Left ventricle myocardium inferior (tissue), 1 donor: ENCODE data around the gene POU3F4. TPM values are rescaled to one million over a fixed set of nuclear protein-coding genes. Genes with fewer than 3 reads are reported as not detected.

Experiments
- DNase-seq: peaks from one replicate; pipeline ENCODE4 v3.0.0-alpha.2; 2020
- H3K27ac ChIP-seq: fragments of 200-600 bp; replicated peaks from 2 replicates; pipeline ENCODE4 v1.8.0; 2021
- H3K27me3 ChIP-seq: fragments of 200-600 bp; 2 replicates; pipeline ENCODE4 v1.8.0; 2021; ENCODE audit warnings: low read depth
- H3K36me3 ChIP-seq: fragments of 200-600 bp; 2 replicates; pipeline ENCODE4 v1.8.0; 2021
- H3K4me1 ChIP-seq: fragments of 200-600 bp; 2 replicates; pipeline ENCODE4 v1.8.0; 2021
- H3K4me3 ChIP-seq: fragments of 200-600 bp; 2 replicates; pipeline ENCODE4 v1.8.0; 2021; ENCODE audit warnings: mild to moderate bottlenecking, moderate library complexity
- H3K9me3 ChIP-seq: fragments of 200-600 bp; replicated peaks from 2 replicates; pipeline ENCODE4 v1.8.0; 2021
- CTCF ChIP-seq: fragments of 200-600 bp; IDR thresholded peaks from 2 replicates; pipeline ENCODE4 v1.8.0; 2021; ENCODE audit warnings: antibody characterized with exemption, mild to moderate bottlenecking, borderline replicate concordance
- intact Hi-C: fragments of 100-400 bp; cut with micrococcal nuclease; formaldehyde crosslinking; loops from one replicate; pipeline ENCODE4 v1.11.0; 2022
- total RNA-seq: library from RNA; stranded (reverse); fragmentation: NEBNext Ultra II Directional; extraction: Animal tissue kit (Norgen Biotek cat#: 25700); gene quantifications from one replicate; pipeline ENCODE4 v1.2.1, GENCODE V29; 2021
- donor health status: DM: no; HTN: yes; CAD: no; lungs with severe emphysema.

POU3F4 gene
- total RNA-seq, 1 donor from 2014 or later: not detected

GRCh38 chrX:83512111-83512510, 4.0 kb downstream of the POU3F4 start:
- no peaks in the 10 kb centered on the region for H3K36me3 ChIP-seq
- no peak for DNase-seq
- no peaks in the 10 kb centered on the region for H3K9me3 ChIP-seq
- H3K27ac ChIP-seq: no peak overlapping the region
- intact Hi-C loops: no loop called here
- no peaks in the 10 kb centered on the region for H3K4me1 ChIP-seq
- H3K4me3 ChIP-seq: no peak overlapping the region
- TF ChIP-seq CTCF: no peak
- peaks cover 67% of the 10 kb centered on the region for H3K27me3 ChIP-seq

- Histone ChIP-seq H3K4me1 (no peaks in the 10 kb centered on the region), H3K27me3 (peaks cover 23% of the 10 kb centered on the region), H3K9me3 (no peaks in the 10 kb centered on the region), H3K36me3 (no peaks in the 10 kb centered on the region), H3K27ac (no peak overlapping the region), H3K4me3 (no peak overlapping the region)
- DNase-seq: no peak
- intact Hi-C loops: no loop called here
- TF ChIP-seq CTCF: no peak
Measured at GRCh38 chrX:83516597-83516996, 8.5 kb downstream of the POU3F4 start.

GRCh38 chrX:83521905-83522304, 13.8 kb downstream of the POU3F4 start:
- H3K36me3 ChIP-seq: no peaks in the 10 kb centered on the region
- H3K9me3 ChIP-seq: no peaks in the 10 kb centered on the region
- no peaks in the 10 kb centered on the region for H3K4me1 ChIP-seq
- no peak for DNase-seq
- H3K27me3 ChIP-seq: no peaks in the 10 kb centered on the region
- intact Hi-C loops: no loop called here
- no peak overlapping the region for H3K4me3 ChIP-seq
- no peak for TF ChIP-seq CTCF
- no peak overlapping the region for H3K27ac ChIP-seq

GRCh38 chrX:83529950-83530349, 21.9 kb downstream of the POU3F4 start:
- H3K4me3 ChIP-seq: no peak overlapping the region
- no peak overlapping the region for H3K27ac ChIP-seq
- intact Hi-C loops: no loop called here
- no peaks in the 10 kb centered on the region for H3K36me3 ChIP-seq
- H3K4me1 ChIP-seq: no peaks in the 10 kb centered on the region
- no peaks in the 10 kb centered on the region for H3K27me3 ChIP-seq
- no peaks in the 10 kb centered on the region for H3K9me3 ChIP-seq
- DNase-seq: no peak
- no peak for TF ChIP-seq CTCF

GRCh38 chrX:83535417-83536196, 27.5 kb downstream of the POU3F4 start:
- Histone ChIP-seq H3K9me3 (no peaks in the 10 kb centered on the region), H3K27me3 (no peaks in the 10 kb centered on the region), H3K4me3 (peak overlapping the region; percentile 17), H3K27ac (no peak overlapping the region), H3K4me1 (no peaks in the 10 kb centered on the region), H3K36me3 (no peaks in the 10 kb centered on the region)
- TF ChIP-seq CTCF: no peak
- intact Hi-C loops: no loop called here
- no peak for DNase-seq
